Prostate gland (tissue), 2 donors: ENCODE results near the gene R3HCC1L.

Source experiments
- POLR2AphosphoS5 ChIP-seq: sonication (generic); formaldehyde crosslinking; IDR thresholded peaks from one replicate; pipeline ENCODE4 v1.6.1; 2017; ENCODE audit warnings: antibody characterized with exemption
- TF ChIP-seq, protein P1 (sequence below), 4 experiments: fragments of 200-600 bp in 2 of 4; fragments of 450-650 bp in 2 of 4; sonication (generic) in 2 of 4; IDR thresholded peaks; 1 replicate in 3 of 4; 2 replicates in 1 of 4; pipeline ENCODE4 v1.5.1; 2016 to 2019; ENCODE audit warnings: antibody characterized with exemption in 4 of 4, mild to moderate bottlenecking in 2 of 4, moderate library complexity in 2 of 4

DNA sequence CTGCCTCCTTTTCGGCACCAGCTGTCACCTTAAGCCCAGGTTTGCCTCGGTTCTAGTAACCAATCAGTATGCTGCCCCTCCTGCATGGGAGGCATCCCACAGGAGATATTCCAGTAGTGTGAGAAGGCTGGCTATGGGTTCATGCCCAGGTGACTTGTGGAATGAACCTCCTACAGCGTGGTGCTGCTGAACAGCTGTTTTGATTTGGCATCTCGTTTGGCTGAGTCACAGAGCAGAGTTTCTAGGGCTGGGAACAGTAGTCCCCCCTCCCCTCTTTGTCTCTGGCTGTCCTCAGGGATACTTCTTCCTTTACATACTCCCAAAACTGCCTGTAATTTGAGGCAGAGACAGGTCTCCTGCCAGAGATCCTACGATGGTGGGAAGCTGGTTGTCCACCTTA, 16.1 kb downstream of the R3HCC1L start:
- no peak for TF ChIP-seq POLR2AphosphoS5
- TF ChIP-seq, protein P1, sequence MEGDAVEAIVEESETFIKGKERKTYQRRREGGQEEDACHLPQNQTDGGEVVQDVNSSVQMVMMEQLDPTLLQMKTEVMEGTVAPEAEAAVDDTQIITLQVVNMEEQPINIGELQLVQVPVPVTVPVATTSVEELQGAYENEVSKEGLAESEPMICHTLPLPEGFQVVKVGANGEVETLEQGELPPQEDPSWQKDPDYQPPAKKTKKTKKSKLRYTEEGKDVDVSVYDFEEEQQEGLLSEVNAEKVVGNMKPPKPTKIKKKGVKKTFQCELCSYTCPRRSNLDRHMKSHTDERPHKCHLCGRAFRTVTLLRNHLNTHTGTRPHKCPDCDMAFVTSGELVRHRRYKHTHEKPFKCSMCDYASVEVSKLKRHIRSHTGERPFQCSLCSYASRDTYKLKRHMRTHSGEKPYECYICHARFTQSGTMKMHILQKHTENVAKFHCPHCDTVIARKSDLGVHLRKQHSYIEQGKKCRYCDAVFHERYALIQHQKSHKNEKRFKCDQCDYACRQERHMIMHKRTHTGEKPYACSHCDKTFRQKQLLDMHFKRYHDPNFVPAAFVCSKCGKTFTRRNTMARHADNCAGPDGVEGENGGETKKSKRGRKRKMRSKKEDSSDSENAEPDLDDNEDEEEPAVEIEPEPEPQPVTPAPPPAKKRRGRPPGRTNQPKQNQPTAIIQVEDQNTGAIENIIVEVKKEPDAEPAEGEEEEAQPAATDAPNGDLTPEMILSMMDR (IDR thresholded peaks at IDR 0.05) = no peak
